SK-N-SH (cell line): Measurements from ENCODE around the gene TMEM60.

ENCODE experiments used
- CHD2 ChIP-seq: fragments of 150-350 bp; IDR thresholded peaks from 2 replicates; pipeline ENCODE4 v1.6.1; 2018; ENCODE audit warnings: low read length; ENCODE audit not compliant: partially characterized antibody
- CTCF ChIP-seq: fragments of 200-600 bp; sonication (generic); IDR thresholded peaks from 2 replicates; pipeline ENCODE4 v1.6.1; 2017; ENCODE audit warnings: antibody characterized with exemption, mild to moderate bottlenecking, moderate library complexity
- ELF1 ChIP-seq: IDR thresholded peaks from 2 replicates; pipeline ENCODE4 v1.4.0; 2012
- EP300 ChIP-seq, 2 experiments: IDR thresholded peaks; 2 replicates each; pipeline versions ENCODE4 v1.4.0 to v1.6.1; 2012; ENCODE audit warnings: borderline replicate concordance in 1 of 2, low read depth in 1 of 2, low read length in 1 of 2
- EZH2phosphoT487 ChIP-seq: fragments of 200-600 bp; sonication (generic); IDR thresholded peaks from 2 replicates; pipeline ENCODE4 v1.6.1; 2017; ENCODE audit warnings: low read depth, mixed run types, mild to moderate bottlenecking, antibody characterized with exemption, moderate library complexity, borderline replicate concordance
- JUND ChIP-seq: IDR thresholded peaks from 2 replicates; pipeline ENCODE4 v1.4.0; 2012
- MXI1 ChIP-seq: IDR thresholded peaks from 2 replicates; pipeline ENCODE4 v1.6.1; 2012; ENCODE audit warnings: mild to moderate bottlenecking, low read depth, low read length, improper control_type of control experiment
- NRF1 ChIP-seq: IDR thresholded peaks from 2 replicates; pipeline ENCODE4 v1.6.1; 2012; ENCODE audit warnings: low read depth, mild to moderate bottlenecking, low read length
- PBX3 ChIP-seq: IDR thresholded peaks from 2 replicates; pipeline ENCODE4; 2012
- POLR2AphosphoS5 ChIP-seq: IDR thresholded peaks from 2 replicates; pipeline ENCODE4 v1.6.1; 2012; ENCODE audit warnings: low read depth, low read length
- REST ChIP-seq: IDR thresholded peaks from 2 replicates; pipeline ENCODE4 v1.6.1; 2012; ENCODE audit warnings: mild to moderate bottlenecking, low read depth, low read length, moderate library complexity
- ZBTB33 ChIP-seq: IDR thresholded peaks from 2 replicates; pipeline ENCODE4 v1.4.0; 2012; ENCODE audit warnings: low read depth, borderline replicate concordance

GRCh38 chr7:77830649-77831355, 32.6 kb upstream of the TMEM60 start:
- TF ChIP-seq CTCF (no peak), JUND (no peak), REST (no peak), NRF1 (no peak), EZH2phosphoT487 (no peak), POLR2AphosphoS5 (no peak), EP300 (IDR thresholded peaks at IDR 0.05; ENCODE audit: borderline replicate concordance in 1 of 2, low read depth in 1 of 2, low read length in 1 of 2) (no peak), CHD2 (no peak), PBX3 (no peak), ELF1 (no peak), ZBTB33 (no peak), MXI1 (no peak)
